PC-3 (cell line): ENCODE results near the gene FES.

Experiments
- EZH2 ChIP-seq: fragments of 300-600 bp; sonication (generic); IDR thresholded peaks from one replicate; pipeline ENCODE4 v1.6.1; 2017; ENCODE audit warnings: antibody characterized with exemption, mild to moderate bottlenecking, low read length; ENCODE audit not compliant: unreplicated experiment
- EZH2phosphoT487 ChIP-seq: fragments of 300-600 bp; sonication (generic); IDR thresholded peaks from 2 replicates; pipeline ENCODE4 v1.6.1; 2018; ENCODE audit warnings: mild to moderate bottlenecking, antibody characterized with exemption, low read length, borderline replicate concordance
- TF ChIP-seq, protein P1 (sequence below): fragments of 300-600 bp; sonication (generic); conservative IDR thresholded peaks from 2 replicates; pipeline ENCODE4 v1.5.1; 2017; ENCODE audit warnings: antibody characterized with exemption, low read depth, mild to moderate bottlenecking, low read length

DNA sequence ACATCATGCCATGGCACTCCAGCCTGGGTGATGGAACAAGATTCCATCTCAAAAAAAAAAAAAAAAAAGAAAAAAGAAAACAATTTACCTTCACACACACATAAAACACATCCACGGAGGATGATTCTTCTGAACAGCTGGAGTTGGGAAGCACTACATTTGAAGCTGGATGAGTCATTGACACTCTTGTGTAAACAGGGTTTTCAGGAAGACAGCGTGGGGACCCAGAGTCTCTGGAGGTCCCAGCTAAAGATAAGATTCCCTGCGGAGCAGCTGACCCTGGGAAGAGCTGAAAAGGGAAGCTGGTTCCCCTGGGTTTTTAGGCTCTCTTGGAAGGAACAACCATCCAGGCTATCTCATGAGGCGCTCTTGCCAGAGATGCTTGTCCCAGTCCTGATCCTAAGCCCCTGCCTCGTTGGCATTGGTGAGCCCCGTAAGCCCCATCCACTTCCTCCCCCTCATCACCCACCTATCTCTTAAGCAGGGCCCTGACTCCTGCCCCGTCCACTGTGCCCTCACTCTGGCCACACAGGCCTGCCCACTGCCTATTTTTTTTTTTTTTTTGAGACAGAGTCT is 47.9 kb upstream of the FES start:
- TF ChIP-seq, protein P1, sequence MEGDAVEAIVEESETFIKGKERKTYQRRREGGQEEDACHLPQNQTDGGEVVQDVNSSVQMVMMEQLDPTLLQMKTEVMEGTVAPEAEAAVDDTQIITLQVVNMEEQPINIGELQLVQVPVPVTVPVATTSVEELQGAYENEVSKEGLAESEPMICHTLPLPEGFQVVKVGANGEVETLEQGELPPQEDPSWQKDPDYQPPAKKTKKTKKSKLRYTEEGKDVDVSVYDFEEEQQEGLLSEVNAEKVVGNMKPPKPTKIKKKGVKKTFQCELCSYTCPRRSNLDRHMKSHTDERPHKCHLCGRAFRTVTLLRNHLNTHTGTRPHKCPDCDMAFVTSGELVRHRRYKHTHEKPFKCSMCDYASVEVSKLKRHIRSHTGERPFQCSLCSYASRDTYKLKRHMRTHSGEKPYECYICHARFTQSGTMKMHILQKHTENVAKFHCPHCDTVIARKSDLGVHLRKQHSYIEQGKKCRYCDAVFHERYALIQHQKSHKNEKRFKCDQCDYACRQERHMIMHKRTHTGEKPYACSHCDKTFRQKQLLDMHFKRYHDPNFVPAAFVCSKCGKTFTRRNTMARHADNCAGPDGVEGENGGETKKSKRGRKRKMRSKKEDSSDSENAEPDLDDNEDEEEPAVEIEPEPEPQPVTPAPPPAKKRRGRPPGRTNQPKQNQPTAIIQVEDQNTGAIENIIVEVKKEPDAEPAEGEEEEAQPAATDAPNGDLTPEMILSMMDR: no peak
- TF ChIP-seq EZH2phosphoT487 (no peak), EZH2 (no peak)
